Esophagus muscularis mucosa (tissue), 4 donors: Measurements from ENCODE around the gene CLDN7. TPM values are rescaled to one million over a fixed set of nuclear protein-coding genes. Genes with fewer than 3 reads are reported as not detected.

Experiments
- DNase-seq: peaks from one replicate; pipeline ENCODE4 v3.0.0-alpha.2; 2017; ENCODE audit errors: extremely low spot score
- H3K27ac ChIP-seq, 4 donors: fragments of 200-600 bp; sonication (generic); replicated peaks in 1 of 4; 1 replicate in 3 of 4; 2 replicates in 1 of 4; pipeline ENCODE4 v1.5.1; 2016 to 2019; ENCODE audit warnings: mild to moderate bottlenecking in 1 of 4
- H3K27me3 ChIP-seq, 4 donors: fragments of 200-600 bp; sonication (generic); one replicate each; pipeline versions ENCODE4 v1.5.1 to v1.6.0; 2016 to 2019
- H3K36me3 ChIP-seq, 4 donors: fragments of 200-600 bp; sonication (generic); one replicate each; pipeline ENCODE4 v1.5.1; 2016 to 2019
- H3K4me1 ChIP-seq, 4 donors: fragments of 200-600 bp; sonication (generic); one replicate each; pipeline ENCODE4 v1.5.1; 2016 to 2019
- H3K4me3 ChIP-seq, 4 donors: fragments of 200-600 bp; sonication (generic); 1 replicate in 2 of 4; 2 replicates in 2 of 4; pipeline ENCODE4 v1.5.1; 2016 to 2019; ENCODE audit warnings: mild to moderate bottlenecking in 4 of 4, moderate library complexity in 1 of 4
- H3K9me3 ChIP-seq, 4 donors: fragments of 200-600 bp; sonication (generic); 1 replicate in 3 of 4; 2 replicates in 1 of 4; pipeline ENCODE4 v1.5.1; 2016 to 2019
- EP300 ChIP-seq: sonication (generic); formaldehyde crosslinking; IDR thresholded peaks from one replicate; pipeline ENCODE4 v1.6.1; 2017; ENCODE audit warnings: antibody characterized with exemption
- POLR2A ChIP-seq: fragments of 450-650 bp; IDR thresholded peaks from one replicate; pipeline ENCODE4 v1.6.1; 2017; ENCODE audit warnings: antibody characterized with exemption, moderate library complexity, mild to moderate bottlenecking, low read depth
- POLR2AphosphoS5 ChIP-seq, 2 donors: sonication (generic); formaldehyde crosslinking; IDR thresholded peaks; one replicate each; pipeline ENCODE4 v1.6.1; 2017; ENCODE audit warnings: antibody characterized with exemption in 2 of 2
- WGBS: methylation state at CpG from one replicate; pipeline ENCODE4 v1.1.5; 2018; 5-methylcytosine and 5-hydroxymethylcytosine counted together
- intact Hi-C: fragments of 100-400 bp; cut with DNase I; formaldehyde crosslinking; loops from one replicate; pipeline ENCODE4 v1.15.1; 2023
- total RNA-seq, 4 donors: library from RNA; depleted of rRNA; stranded (reverse); fragments of >200 nt; gene quantifications; one replicate each; pipeline versions ENCODE4 v1.1.0 to v1.2.1, GENCODE V29; 2016
- TF ChIP-seq, protein P1 (sequence below), 3 experiments: fragments of 200-600 bp in 2 of 3; fragments of 450-650 bp in 1 of 3; sonication (generic) in 2 of 3; IDR thresholded peaks; one replicate each; pipeline ENCODE4 v1.5.1; 2017 to 2019; ENCODE audit warnings: antibody characterized with exemption in 3 of 3, mild to moderate bottlenecking in 2 of 3, moderate library complexity in 1 of 3

Gene CLDN7
- total RNA-seq, 4 donors from 2014 or later, result 1.7 to 3.4 (median 2.1) TPM

- 64% methylated on average over 12 of the region's 21 CpGs for WGBS
- Histone ChIP-seq H3K27ac (peak overlapping the region; percentile 49 to 63 (median 56)), H3K36me3 (peaks cover 45 to 100% (median 96%) of the 10 kb centered on the region in 4 donors), H3K4me1 (peaks cover 26 to 38% (median 33%) of the 10 kb centered on the region in 4 donors), H3K4me3 (no peak overlapping the region), H3K27me3 (no peaks in the 10 kb centered on the region), H3K9me3 (no peaks in the 10 kb centered on the region)
- intact Hi-C loops, result no loop called here
- TF ChIP-seq EP300 (no peak), POLR2AphosphoS5 (IDR thresholded peaks at IDR 0.05) (no peak), POLR2A (no peak)
- TF ChIP-seq, protein P1, sequence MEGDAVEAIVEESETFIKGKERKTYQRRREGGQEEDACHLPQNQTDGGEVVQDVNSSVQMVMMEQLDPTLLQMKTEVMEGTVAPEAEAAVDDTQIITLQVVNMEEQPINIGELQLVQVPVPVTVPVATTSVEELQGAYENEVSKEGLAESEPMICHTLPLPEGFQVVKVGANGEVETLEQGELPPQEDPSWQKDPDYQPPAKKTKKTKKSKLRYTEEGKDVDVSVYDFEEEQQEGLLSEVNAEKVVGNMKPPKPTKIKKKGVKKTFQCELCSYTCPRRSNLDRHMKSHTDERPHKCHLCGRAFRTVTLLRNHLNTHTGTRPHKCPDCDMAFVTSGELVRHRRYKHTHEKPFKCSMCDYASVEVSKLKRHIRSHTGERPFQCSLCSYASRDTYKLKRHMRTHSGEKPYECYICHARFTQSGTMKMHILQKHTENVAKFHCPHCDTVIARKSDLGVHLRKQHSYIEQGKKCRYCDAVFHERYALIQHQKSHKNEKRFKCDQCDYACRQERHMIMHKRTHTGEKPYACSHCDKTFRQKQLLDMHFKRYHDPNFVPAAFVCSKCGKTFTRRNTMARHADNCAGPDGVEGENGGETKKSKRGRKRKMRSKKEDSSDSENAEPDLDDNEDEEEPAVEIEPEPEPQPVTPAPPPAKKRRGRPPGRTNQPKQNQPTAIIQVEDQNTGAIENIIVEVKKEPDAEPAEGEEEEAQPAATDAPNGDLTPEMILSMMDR (IDR thresholded peaks at IDR 0.05), result no peak
- no peak for DNase-seq
Observed at GRCh38 chr17:7225711-7226331, 36.5 kb downstream of the CLDN7 start.

DNA sequence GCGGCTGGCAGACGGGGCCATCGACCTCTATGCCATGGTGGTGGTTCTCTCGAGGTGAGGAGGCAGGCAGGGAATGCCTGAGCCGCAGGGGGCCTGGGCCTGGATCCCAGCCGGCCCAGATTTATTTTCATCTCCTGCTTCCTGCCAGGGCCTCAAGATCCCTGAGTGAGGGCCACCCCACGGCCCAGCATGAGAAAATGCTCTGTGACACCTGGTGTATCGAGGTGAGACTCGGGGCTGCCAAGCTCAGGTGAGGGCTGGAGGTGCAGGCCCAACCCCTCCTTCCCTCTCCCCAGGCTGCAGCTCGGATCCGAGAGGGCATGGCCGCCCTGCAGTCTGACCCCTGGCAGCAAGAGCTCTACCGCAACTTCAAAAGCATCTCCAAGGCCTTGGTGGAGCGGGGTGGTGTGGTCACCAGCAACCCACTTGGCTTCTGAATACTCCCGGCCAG lies 37.6 kb downstream of the CLDN7 start:
- Histone ChIP-seq H3K36me3 (peaks cover 42 to 93% (median 86%) of the 10 kb centered on the region in 4 donors), H3K4me3 (no peak overlapping the region), H3K9me3 (no peaks in the 10 kb centered on the region), H3K27me3 (no peaks in the 10 kb centered on the region), H3K27ac (peak overlapping the region; percentile 49 to 63 (median 56)), H3K4me1 (peaks cover 29 to 38% (median 37%) of the 10 kb centered on the region in 4 donors)
- intact Hi-C loops, result no loop called here
- WGBS, result 76% methylated on average over 6 of the region's 15 CpGs
- no peak for DNase-seq
- no peak for TF ChIP-seq EP300
- TF ChIP-seq POLR2A, result no peak
- no peak for TF ChIP-seq POLR2AphosphoS5 (IDR thresholded peaks at IDR 0.05)
- TF ChIP-seq, protein P1 (IDR thresholded peaks at IDR 0.05), result no peak

- no peak overlapping the region for H3K4me3 ChIP-seq
- intact Hi-C loops, result no loop called here
- no peaks in the 10 kb centered on the region for H3K9me3 ChIP-seq
- no peak for TF ChIP-seq EP300
- no peak for TF ChIP-seq POLR2A
- TF ChIP-seq POLR2AphosphoS5 (IDR thresholded peaks at IDR 0.05), result no peak
- TF ChIP-seq, protein P1 (IDR thresholded peaks at IDR 0.05), result no peak
- peaks cover 30 to 43% (median 39%) of the 10 kb centered on the region in 4 donors for H3K4me1 ChIP-seq
- 82% methylated on average over 10 of the region's 10 CpGs for WGBS
- H3K27me3 ChIP-seq, result no peaks in the 10 kb centered on the region
- peak overlapping the region in 3 of 4 donors; percentile 49 to 63 (median 56) for H3K27ac ChIP-seq
- H3K36me3 ChIP-seq, result peaks cover 37 to 87% (median 81%) of the 10 kb centered on the region in 4 donors
- no peak for DNase-seq
Observed at GRCh38 chr17:7224110-7224509, 38.2 kb downstream of the CLDN7 start.

- peaks cover 38 to 50% (median 47%) of the 10 kb centered on the region in 4 donors for H3K4me1 ChIP-seq
- peaks cover 34 to 80% (median 73%) of the 10 kb centered on the region in 4 donors for H3K36me3 ChIP-seq
- no peak overlapping the region for H3K4me3 ChIP-seq
- peak overlapping the region in 1 of 4 donors; percentile 44 for H3K27ac ChIP-seq
- H3K27me3 ChIP-seq, result no peaks in the 10 kb centered on the region
- TF ChIP-seq EP300 (no peak), POLR2AphosphoS5 (IDR thresholded peaks at IDR 0.05) (no peak), POLR2A (no peak)
- TF ChIP-seq, protein P1 (IDR thresholded peaks at IDR 0.05), result no peak
- intact Hi-C loops, result no loop called here
- WGBS, result 80% methylated on average over 2 of the region's 4 CpGs
- H3K9me3 ChIP-seq, result no peaks in the 10 kb centered on the region
- DNase-seq, result no peak
Observed at GRCh38 chr17:7223375-7223774, 38.9 kb downstream of the CLDN7 start.

- WGBS, result 67% methylated on average over 3 of the region's 7 CpGs
- no peak for DNase-seq
Observed at GRCh38 chr17:7222972-7223292, 39.3 kb downstream of the CLDN7 start.

More at GRCh38 chr17:7222972-7223292, 39.3 kb downstream of the CLDN7 start:
- Histone ChIP-seq H3K9me3 (no peaks in the 10 kb centered on the region), H3K27ac (peak overlapping the region in 1 of 4 donors; percentile 44), H3K4me3 (no peak overlapping the region), H3K27me3 (no peaks in the 10 kb centered on the region), H3K36me3 (peaks cover 34 to 75% (median 69%) of the 10 kb centered on the region in 4 donors), H3K4me1 (peaks cover 42 to 54% (median 50%) of the 10 kb centered on the region in 4 donors)
- no peak for TF ChIP-seq EP300
- no peak for TF ChIP-seq POLR2AphosphoS5 (IDR thresholded peaks at IDR 0.05)
- no peak for TF ChIP-seq POLR2A
- TF ChIP-seq, protein P1 (IDR thresholded peaks at IDR 0.05), result no peak
- intact Hi-C loops, result no loop called here
